ENCODE results near the gene SLC13A4.

SLC13A4 gene

DNA sequence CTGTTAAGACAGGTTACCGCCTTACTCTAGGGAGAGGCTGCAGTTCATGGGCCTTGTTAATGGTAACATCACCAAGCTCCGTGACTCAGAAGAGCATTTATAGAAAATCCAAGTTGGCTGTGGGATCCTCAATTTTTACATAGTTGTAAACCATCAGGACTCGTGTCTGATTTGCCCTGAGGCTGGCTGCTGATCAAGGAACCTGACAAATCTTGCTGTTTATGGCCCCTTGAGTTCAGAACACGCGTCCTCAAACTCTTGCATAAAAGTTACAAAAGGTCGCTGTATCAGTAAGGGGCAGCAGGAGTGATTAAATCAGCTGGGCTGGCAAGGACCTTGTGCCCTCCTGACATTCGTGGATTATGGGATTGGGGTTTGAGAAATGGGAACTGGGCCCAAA lies 4.6 kb downstream of the SLC13A4 start:
- TF ChIP-seq, protein P1, sequence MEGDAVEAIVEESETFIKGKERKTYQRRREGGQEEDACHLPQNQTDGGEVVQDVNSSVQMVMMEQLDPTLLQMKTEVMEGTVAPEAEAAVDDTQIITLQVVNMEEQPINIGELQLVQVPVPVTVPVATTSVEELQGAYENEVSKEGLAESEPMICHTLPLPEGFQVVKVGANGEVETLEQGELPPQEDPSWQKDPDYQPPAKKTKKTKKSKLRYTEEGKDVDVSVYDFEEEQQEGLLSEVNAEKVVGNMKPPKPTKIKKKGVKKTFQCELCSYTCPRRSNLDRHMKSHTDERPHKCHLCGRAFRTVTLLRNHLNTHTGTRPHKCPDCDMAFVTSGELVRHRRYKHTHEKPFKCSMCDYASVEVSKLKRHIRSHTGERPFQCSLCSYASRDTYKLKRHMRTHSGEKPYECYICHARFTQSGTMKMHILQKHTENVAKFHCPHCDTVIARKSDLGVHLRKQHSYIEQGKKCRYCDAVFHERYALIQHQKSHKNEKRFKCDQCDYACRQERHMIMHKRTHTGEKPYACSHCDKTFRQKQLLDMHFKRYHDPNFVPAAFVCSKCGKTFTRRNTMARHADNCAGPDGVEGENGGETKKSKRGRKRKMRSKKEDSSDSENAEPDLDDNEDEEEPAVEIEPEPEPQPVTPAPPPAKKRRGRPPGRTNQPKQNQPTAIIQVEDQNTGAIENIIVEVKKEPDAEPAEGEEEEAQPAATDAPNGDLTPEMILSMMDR (conservative IDR thresholded peaks at IDR 0.05): no peak
- no peak overlapping the region for H3K27ac ChIP-seq

GRCh38 chr7:135721198-135721820 lies 6.7 kb downstream of the SLC13A4 start:
- H3K27ac ChIP-seq: no peak overlapping the region
- TF ChIP-seq, protein P1 (conservative IDR thresholded peaks at IDR 0.05): no peak

DNA sequence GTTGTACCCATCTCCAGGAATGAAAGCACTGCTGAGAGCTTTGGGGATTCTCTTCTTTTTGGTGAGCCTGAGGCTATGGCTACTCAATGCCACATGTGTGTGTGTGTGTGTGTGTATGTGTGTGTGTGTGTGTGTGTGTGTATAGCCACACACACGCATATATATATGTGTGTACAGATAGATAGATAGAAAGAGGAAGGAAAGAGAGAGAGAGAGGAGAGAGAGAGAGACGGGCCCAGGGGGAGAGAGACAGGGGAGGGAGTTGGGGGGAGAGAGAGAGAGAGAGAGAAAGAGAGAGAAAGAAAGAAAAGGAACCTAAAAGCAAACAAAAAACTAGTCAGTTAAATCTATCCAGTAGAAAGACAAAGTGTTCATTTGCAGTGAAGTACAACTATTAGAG lies 8.3 kb downstream of the SLC13A4 start:
- TF ChIP-seq, protein P1 (conservative IDR thresholded peaks at IDR 0.05): no peak
- H3K27ac ChIP-seq: no peak overlapping the region

- no peak overlapping the region for H3K27ac ChIP-seq
- TF ChIP-seq, protein P1 (conservative IDR thresholded peaks at IDR 0.05): no peak
Observed at GRCh38 chr7:135718794-135719437, 9.1 kb downstream of the SLC13A4 start.

DNA sequence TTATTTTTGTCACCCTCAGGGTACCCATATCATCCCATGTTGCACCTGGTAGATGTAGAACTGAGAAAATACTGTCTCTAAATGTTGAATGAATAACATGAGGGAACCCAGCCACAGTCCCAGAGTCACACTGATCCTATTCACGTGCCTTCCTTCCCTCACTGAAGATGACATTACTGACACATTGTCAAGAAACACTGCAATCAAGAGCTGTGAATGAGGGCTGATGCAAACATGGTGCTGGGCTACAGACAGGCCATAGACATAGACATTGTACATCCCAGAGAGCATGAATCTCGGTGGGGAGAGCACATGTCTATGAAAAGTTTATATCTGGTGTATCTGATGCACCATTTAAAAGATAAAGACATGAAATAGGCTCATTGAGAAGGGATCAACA lies 9.8 kb downstream of the SLC13A4 start:
- TF ChIP-seq, protein P1 (conservative IDR thresholded peaks at IDR 0.05): no peak
- no peak overlapping the region for H3K27ac ChIP-seq

- H3K27ac ChIP-seq: no peak overlapping the region
Observed at GRCh38 chr7:135717693-135718092, 10.3 kb downstream of the SLC13A4 start.

GRCh38 chr7:135716677-135717238 lies 11.2 kb downstream of the SLC13A4 start:
- TF ChIP-seq, protein P1 (conservative IDR thresholded peaks at IDR 0.05): no peak
- H3K27ac ChIP-seq: no peak overlapping the region

More at GRCh38 chr7:135717693-135718092, 10.3 kb downstream of the SLC13A4 start:
- TF ChIP-seq, protein P1 (conservative IDR thresholded peaks at IDR 0.05): no peak

Data from VCaP (cell line).